ENCODE results near the gene ROBO1.

GRCh38 chr3:79097964-79098660 is 669.7 kb downstream of the ROBO1 start:
- TF ChIP-seq CTCF (conservative IDR thresholded peaks at IDR 0.05) (no peak), ZFX (IDR thresholded peaks at IDR 0.05) (no peak)
